HG03064 (cell line): ENCODE results near the gene STAG1.
"Not testable (repeated sequence)": the region's sequence is repeated elsewhere in the genome, so short reads cannot be mapped to it uniquely, and the experiment has no call there.

Source experiments
- ATAC-seq: cut with Tn5 transposase; IDR thresholded peaks from one replicate; pipeline ENCODE4 v1.9.1; 2021; ENCODE audit warnings: low read depth; ENCODE audit not compliant: unreplicated experiment

Gene STAG1

DNA sequence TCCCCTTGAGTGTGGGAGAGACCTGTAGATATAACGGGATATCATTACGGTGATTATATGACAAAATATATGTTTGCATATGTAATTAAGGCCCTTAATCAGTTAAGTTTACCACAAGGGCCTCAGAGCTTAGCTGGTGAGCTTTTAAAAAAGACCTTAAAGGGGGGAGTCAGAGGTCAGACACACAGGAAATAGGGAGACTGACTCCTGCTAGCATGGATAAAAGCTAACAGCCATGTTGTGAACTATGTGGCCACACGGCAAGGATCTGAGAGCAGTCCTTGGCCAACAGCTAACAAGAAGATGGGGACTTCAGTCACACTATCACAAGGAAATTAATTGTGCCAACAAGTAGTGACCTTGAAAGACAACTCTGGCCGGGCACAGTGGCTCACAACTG is 3.1 kb downstream of the STAG1 start:
- ATAC-seq, result no peak

- ATAC-seq, result no peak
These were observed 6.3 kb downstream of the STAG1 start for GRCh38 chr3:136745916-136746315.

DNA sequence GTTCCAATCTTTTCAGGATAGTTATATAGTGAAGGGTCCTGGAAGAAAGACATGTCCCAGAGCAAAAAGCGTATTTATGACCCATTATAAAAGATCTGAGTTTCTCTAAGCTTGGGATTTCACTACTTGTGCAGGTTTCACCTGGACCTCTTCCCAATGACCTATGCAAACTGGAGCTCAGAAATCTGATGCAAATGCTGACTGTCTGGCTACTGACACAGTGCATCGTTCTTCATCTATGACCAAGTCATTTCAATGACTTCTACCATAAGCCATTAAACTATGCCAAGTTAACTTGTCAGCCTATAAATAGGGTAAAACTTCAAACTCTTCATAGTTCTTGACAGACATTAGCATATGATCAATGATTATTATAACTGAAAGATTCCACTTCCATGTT is 11.1 kb downstream of the STAG1 start:
- no peak for ATAC-seq

- no peak for ATAC-seq
These were observed 11.7 kb downstream of the STAG1 start for GRCh38 chr3:136740351-136740958.

DNA sequence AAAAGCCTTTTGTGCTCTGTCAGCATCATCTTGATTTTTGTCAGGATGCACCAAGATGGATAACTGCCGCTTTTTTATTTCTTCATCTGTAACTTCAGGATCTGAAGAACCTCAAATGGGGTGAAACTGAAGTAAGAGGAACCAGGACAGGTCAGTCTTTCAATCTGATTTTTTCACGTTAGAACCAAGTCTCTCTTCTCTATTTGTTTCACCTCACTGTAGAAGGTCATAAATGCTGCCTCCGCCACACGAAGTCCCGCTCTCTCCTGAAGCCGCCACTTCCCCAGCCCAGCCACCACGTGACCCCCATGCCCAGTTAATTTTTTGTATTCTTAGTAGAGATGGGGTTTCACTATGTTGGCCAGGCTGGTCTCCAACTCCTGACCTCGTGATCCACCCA is 15.2 kb downstream of the STAG1 start:
- not testable (repeated sequence) for ATAC-seq

- no peak for ATAC-seq
These were observed 17.1 kb downstream of the STAG1 start for GRCh38 chr3:136735103-136735502.

DNA sequence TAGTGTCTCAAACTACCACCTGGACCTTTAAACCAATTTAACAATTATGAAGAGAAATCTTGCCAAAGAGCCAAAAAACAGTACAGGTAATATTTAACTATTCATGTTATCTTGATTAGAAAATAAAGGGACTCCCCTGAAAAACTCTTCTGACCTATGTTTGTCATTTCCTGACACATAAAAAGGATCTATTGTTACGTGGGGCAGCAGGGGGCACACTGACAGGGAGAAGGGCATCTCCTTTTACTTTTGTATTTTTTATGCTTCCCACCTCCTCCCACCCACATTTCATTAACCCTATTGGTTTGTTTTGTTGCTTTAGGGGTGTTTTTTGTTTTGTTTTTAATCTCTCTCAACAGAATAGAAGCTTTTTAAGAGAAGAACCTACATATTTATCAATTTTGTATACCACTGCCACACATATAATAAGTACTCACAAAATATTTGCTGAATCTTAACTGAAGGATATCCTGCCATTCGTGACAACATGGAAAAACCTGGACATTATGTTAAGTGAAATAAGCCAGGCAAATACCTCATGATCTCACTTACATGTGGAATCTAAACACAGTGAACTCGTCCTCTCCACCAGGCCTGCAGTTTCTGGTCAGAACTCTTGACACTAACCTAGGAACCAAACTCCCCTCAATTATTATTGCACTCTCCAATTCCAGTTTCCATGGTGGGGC is 17.7 kb downstream of the STAG1 start:
- no peak for ATAC-seq

GRCh38 chr3:136733317-136733833 is 18.8 kb downstream of the STAG1 start:
- ATAC-seq, result no peak

GRCh38 chr3:136731274-136731884 is 20.8 kb downstream of the STAG1 start:
- ATAC-seq, result no peak

- peak; percentile 62 for ATAC-seq
These were observed 21.4 kb downstream of the STAG1 start for GRCh38 chr3:136730595-136731273.

DNA sequence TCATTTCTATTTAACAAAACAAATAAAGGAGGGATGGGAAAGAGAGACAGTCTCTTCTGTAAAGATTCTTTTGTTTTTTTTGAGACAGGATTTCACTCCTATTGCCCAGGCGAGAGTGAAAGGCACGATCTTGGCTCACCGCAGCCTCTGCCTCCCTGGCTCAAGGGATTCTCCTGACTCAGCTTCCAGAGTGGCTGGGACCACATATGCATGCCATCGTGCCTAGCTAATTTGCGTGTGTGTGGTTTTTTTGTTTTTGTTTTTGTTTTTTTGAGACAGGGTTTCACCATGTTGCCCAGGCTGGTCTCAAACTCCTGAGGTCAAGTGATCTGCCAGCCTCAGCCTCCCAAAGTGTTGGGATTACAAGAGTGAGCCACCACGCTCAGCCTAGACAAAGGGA is 23.3 kb downstream of the STAG1 start:
- ATAC-seq, result no peak

- peak; percentile 53 for ATAC-seq
These were observed 23.7 kb downstream of the STAG1 start for GRCh38 chr3:136728473-136728872.

DNA sequence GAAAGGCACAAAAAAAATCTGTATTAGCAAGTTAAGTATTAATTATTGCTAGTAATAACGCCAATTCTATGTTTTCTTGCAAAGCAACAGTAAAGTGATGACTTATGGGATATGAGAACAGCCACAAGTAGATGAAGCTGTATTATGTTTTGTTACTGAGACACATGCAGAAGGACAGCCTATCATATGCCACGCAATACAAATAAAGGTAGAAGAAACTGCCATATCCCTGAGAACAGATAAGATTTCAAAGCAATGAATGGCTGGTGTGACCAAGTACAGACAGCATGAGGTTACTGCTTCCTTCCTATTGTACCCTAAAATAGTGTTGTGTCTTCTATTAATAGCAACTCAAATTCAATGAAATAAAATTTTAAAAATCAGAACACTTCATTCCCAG is 26.7 kb downstream of the STAG1 start:
- ATAC-seq, result no peak

- not testable (repeated sequence) for ATAC-seq
These were observed 29.3 kb downstream of the STAG1 start for GRCh38 chr3:136722916-136723315.

GRCh38 chr3:136722399-136722798 is 29.8 kb downstream of the STAG1 start:
- not testable (repeated sequence) for ATAC-seq

DNA sequence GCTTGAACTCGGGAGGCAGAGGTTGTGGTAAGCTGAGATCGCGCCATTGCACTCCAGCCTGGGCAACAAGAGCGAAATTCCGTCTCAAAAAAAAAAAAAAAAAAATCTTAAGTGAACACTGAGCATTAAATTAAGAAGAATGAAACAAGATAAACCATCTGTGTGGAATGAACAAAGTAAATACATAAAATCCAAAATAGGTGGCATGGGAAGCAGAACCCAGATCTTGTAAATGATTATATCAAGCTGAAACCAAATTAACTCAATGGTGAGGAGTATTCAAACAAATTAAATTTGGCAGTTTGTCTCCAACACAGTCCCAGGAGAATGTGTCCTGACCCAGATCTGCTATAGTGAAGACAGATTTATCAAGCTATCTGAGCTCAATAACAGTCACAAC is 32.1 kb downstream of the STAG1 start:
- no peak for ATAC-seq

GRCh38 chr3:136716629-136717028 is 35.5 kb downstream of the STAG1 start:
- no peak for ATAC-seq

GRCh38 chr3:136714020-136714419 is 38.2 kb downstream of the STAG1 start:
- no peak for ATAC-seq

DNA sequence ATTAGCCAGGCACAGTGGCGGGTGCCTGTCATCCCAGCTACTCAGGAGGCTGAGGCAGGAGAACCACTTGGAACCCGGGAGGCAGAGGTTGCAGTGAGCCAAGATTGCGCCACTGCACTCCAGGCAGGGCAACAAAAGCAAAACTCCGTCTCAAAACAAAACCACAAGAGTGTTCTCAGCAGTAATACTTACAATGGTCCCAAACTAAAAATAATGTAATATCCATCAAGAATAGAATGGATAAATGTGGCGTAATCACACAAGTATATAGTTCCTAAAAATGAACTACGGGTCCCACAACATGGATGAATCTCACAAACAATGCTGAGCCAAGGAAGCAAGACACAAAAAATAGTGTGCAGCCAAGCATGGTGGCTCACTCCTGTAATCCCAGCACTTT is 39.2 kb downstream of the STAG1 start:
- ATAC-seq, result no peak

DNA sequence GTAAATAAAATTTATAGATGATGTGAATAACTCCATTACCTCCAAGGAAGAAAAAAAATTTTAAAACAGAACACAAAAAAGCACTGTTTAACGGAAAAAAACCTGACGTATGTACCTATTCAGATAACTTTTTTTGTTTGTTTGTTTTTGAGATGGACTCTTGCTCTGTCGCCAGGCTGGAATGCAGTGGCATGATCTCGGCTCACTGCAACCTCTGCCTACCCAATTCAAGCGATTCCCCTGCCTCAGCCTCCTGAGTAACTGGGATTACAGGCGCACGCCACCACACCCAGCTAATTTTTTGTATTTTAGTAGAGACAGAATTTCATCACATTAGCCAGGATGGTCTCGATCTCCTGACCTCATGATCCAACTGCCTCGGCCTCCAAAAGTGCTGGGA is 40.3 kb downstream of the STAG1 start:
- ATAC-seq, result not testable (repeated sequence)

DNA sequence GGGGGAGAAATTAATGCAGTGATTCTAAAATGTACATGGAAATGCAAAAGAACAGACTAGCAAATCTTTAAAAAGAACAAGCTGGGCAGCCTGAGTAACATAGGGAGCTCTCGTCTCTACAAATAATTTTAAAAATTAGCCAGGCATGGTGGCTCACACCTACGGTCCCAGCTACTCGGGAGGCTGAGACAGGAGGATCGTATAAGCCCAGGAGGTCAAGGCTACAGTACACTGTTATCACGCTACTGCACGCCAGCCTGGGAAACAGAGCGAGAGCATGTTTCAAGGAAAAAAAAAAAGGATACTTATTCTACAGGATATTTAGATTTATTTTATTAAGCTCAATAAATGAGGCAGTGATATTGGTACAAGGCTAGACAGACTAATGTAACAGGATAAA is 40.9 kb downstream of the STAG1 start:
- no peak for ATAC-seq
